K562 (cell line): ENCODE results near the gene CFAP20DC. TPM values are rescaled to one million over a fixed set of nuclear protein-coding genes. Genes with fewer than 3 reads are reported as not detected.
A peak's percentile ranks its signal among the peaks of the same experiment; 100 is the strongest.

ENCODE experiments used
- ATAC-seq: fragments of 200-7000 bp; cut with Tn5 transposase; 3 replicates; pipeline ENCODE4 v1.9.1; 2020; ENCODE audit warnings: moderate library complexity
- BruUV-seq: library from RNA; stranded (reverse); fragments of 400-500 nt; replicated peaks from 2 replicates; lab custom pipeline; 2021; lab: Mats Ljungman, UMichigan
- CTCF ChIA-PET: fragments of 300-600 bp; formaldehyde crosslinking; extraction: SDS; loops from one replicate; lab custom pipeline; 2021; ENCODE audit warnings: low intra/inter-chr PET ratio; lab: Yijun Ruan, JAX
- POLR2A ChIA-PET: fragments of 300-600, 350-650 bp; sonication (Branson Sonifier 250); formaldehyde crosslinking; extraction: SDS; loops from one replicate; lab custom pipeline; 2021; ENCODE audit warnings: antibody characterized with exemption, inconsistent platforms; lab: Yijun Ruan, JAX
- DNase-seq, 4 experiments: peaks; one replicate each; pipeline versions ENCODE4 v3.0.0 to v3.0.0-alpha.2; 2011 to 2018; ENCODE audit warnings: low spot score in 3 of 4, mixed read lengths in 3 of 4; ENCODE audit errors: extremely low read depth in 1 of 4
- FAIRE-seq: peaks from 2 replicates; lab custom pipeline; 2011; peaks lifted over from hg19 to GRCh38; lab: Jason Lieb, UNC
- H2AFZ ChIP-seq: 2 replicates; pipeline ENCODE4 v1.6.0; 2011; ENCODE audit warnings: low read depth, low read length, control low read depth, inconsistent platforms
- H3K27ac ChIP-seq: fragments of 200-600 bp; 3 replicates; pipeline ENCODE4 v1.8.0; 2011; ENCODE audit warnings: low read depth, mild to moderate bottlenecking, control low read depth, inconsistent platforms, low read length, moderate library complexity, mixed read lengths; ENCODE audit errors: extremely low read depth
- H3K27me3 ChIP-seq, 2 experiments: fragments of 300-600 bp in 1 of 2; 2 replicates in 1 of 2; 3 replicates in 1 of 2; pipeline versions ENCODE4 v1.6.0 to v1.8.0; 2011; ENCODE audit warnings: inconsistent platforms in 2 of 2, low read length in 2 of 2, mild to moderate bottlenecking in 1 of 2, mixed read lengths in 1 of 2, moderate library complexity in 1 of 2; ENCODE audit not compliant: control insufficient read depth in 2 of 2, insufficient read depth in 2 of 2
- H3K36me3 ChIP-seq: fragments of 300-600 bp; 3 replicates; pipeline ENCODE4 v1.8.0; 2011; ENCODE audit warnings: mild to moderate bottlenecking, low read length, inconsistent platforms; ENCODE audit not compliant: control insufficient read depth, insufficient read depth
- H3K4me1 ChIP-seq, 2 experiments: fragments of 200-600 bp in 1 of 2; replicated peaks in 1 of 2; 2 replicates in 1 of 2; 3 replicates in 1 of 2; pipeline versions ENCODE4 v1.5.1 to v1.8.0; 2011; ENCODE audit warnings: inconsistent platforms in 2 of 2, low read length in 2 of 2, mild to moderate bottlenecking in 1 of 2, mixed read lengths in 1 of 2, moderate library complexity in 1 of 2; ENCODE audit not compliant: control insufficient read depth in 2 of 2, insufficient read depth in 2 of 2
- H3K4me2 ChIP-seq: 2 replicates; pipeline ENCODE4 v1.6.1; 2011; ENCODE audit warnings: low read length, control low read depth, inconsistent platforms, mixed read lengths; ENCODE audit not compliant: insufficient read depth
- H3K4me3 ChIP-seq: fragments of 200-600 bp; sonication (generic), shearing (Covaris generic); 2 replicates; pipeline ENCODE4 v1.5.1; 2016; ENCODE audit warnings: control low read depth, inconsistent platforms
- H3K79me2 ChIP-seq: fragments of 200-600 bp; 3 replicates; pipeline ENCODE4 v1.8.0; 2011; ENCODE audit warnings: low read length, inconsistent platforms; ENCODE audit not compliant: control insufficient read depth, insufficient read depth
- H3K9ac ChIP-seq, 2 experiments: 2 replicates each; pipeline versions ENCODE4 v1.6.0 to v1.6.1; 2011; ENCODE audit warnings: low read depth in 2 of 2, low read length in 2 of 2, control low read depth in 1 of 2, inconsistent platforms in 1 of 2, mild to moderate bottlenecking in 1 of 2, mixed read lengths in 1 of 2; ENCODE audit not compliant: insufficient read depth in 1 of 2
- H3K9me1 ChIP-seq: one replicate; pipeline ENCODE4 v1.6.0; 2011; ENCODE audit warnings: inconsistent platforms, mild to moderate bottlenecking, low read length, moderate library complexity; ENCODE audit not compliant: control insufficient read depth, insufficient read depth
- H3K9me3 ChIP-seq: replicated peaks from 2 replicates; pipeline ENCODE4 v1.5.1; 2011; ENCODE audit warnings: low read depth, low read length, inconsistent platforms; ENCODE audit not compliant: control insufficient read depth, insufficient read depth
- H4K20me1 ChIP-seq: replicated peaks from 2 replicates; pipeline ENCODE4 v1.6.1; 2011; ENCODE audit warnings: low read length, inconsistent platforms, mixed read lengths; ENCODE audit not compliant: control insufficient read depth, insufficient read depth
- CBX5 ChIP-seq: IDR thresholded peaks from 2 replicates; pipeline ENCODE4 v1.6.1; 2014; ENCODE audit warnings: low read depth, borderline replicate concordance
- FOXJ3 ChIP-seq: sonication (generic); formaldehyde crosslinking; IDR thresholded peaks from 2 replicates; pipeline ENCODE4 v1.4.0; 2020; ENCODE audit warnings: mild to moderate bottlenecking, missing genetic modification reagents
- PPARD ChIP-seq: fragments of 250-450 bp; sonication (Bioruptor Pico); IDR thresholded peaks from 2 replicates; pipeline ENCODE4 v1.8.0; 2022; ENCODE audit warnings: inconsistent platforms, mild to moderate bottlenecking, moderate library complexity
- SIX5 ChIP-seq, 2 experiments: IDR thresholded peaks; 2 replicates each; pipeline ENCODE4 v1.6.1; 2011; ENCODE audit warnings: low read length in 2 of 2, borderline replicate concordance in 1 of 2, low read depth in 1 of 2, mild to moderate bottlenecking in 1 of 2, moderate library complexity in 1 of 2; ENCODE audit not compliant: insufficient read depth in 1 of 2
- TARDBP ChIP-seq: fragments of 450-650 bp; IDR thresholded peaks from 2 replicates; pipeline ENCODE4 v1.6.1; 2016
- TCF3 ChIP-seq: sonication (generic); formaldehyde crosslinking; IDR thresholded peaks from 2 replicates; pipeline ENCODE4 v1.4.0; 2020; ENCODE audit warnings: mild to moderate bottlenecking, missing genetic modification reagents
- TEAD2 ChIP-seq: fragments of 450-650 bp; IDR thresholded peaks from 2 replicates; pipeline ENCODE4 v1.6.1; 2016; ENCODE audit warnings: missing genetic modification characterization, control low read depth, missing compliant biosample characterization
- ZNF780A ChIP-seq: fragments of 250-450 bp; sonication (Bioruptor Pico); IDR thresholded peaks from 2 replicates; pipeline ENCODE4 v1.5.0; 2021; ENCODE audit warnings: mild to moderate bottlenecking
- WGBS: fragments of 100-300 bp; shearing (Covaris generic); methylation state at CpG from one replicate; pipeline ENCODE4 v1.1.6; 2016; ENCODE audit warnings: low coverage, mixed read lengths; ENCODE audit not compliant: insufficient coverage; ENCODE audit errors: missing lambda C conversion rate; 5-methylcytosine and 5-hydroxymethylcytosine counted together
- in situ Hi-C: fragments of 300-500 bp; cut with MboI; formaldehyde crosslinking; loops from 4 replicates; pipeline ENCODE4 v1.15.0; 2018; ENCODE audit warnings: inconsistent platforms, mixed read lengths
- intact Hi-C: fragments of 100-400 bp; cut with micrococcal nuclease; formaldehyde crosslinking; loops from 2 replicates; pipeline ENCODE4 v1.14.2; 2022
- polyA plus RNA-seq, 8 experiments: library from polyadenylated mRNA; depleted of rRNA in 4 of 8; stranded (reverse) in 5 of 8; unstranded in 3 of 8; fragments of >200 nt; fragmentation: Nextera tagmentation in 2 of 8; fragmentation: Illumina TruSeq in 1 of 8; extraction: Ambion mirVana in 2 of 8; extraction: Trizol in 1 of 8; gene quantifications; 2 replicates each; pipeline versions ENCODE4 v1.2.1 to v1.2.3, GENCODE V29; 2011 to 2014; ENCODE audit warnings: inconsistent platforms in 1 of 8, missing spikeins in 1 of 8
- total RNA-seq, 7 experiments: library from RNA; depleted of rRNA in 6 of 7; stranded (reverse); fragments of >200 nt in 6 of 7; fragmentation: Illumina TruSeq in 2 of 7; extraction: Trizol in 2 of 7; gene quantifications; 2 replicates each; pipeline versions ENCODE4 v1.2.1 to v1.2.3, GENCODE V29; 2011 to 2021; ENCODE audit warnings: low replicate concordance in 1 of 7
- TF ChIP-seq, protein P1 (sequence below): fragments of 250-450 bp; sonication (Bioruptor Pico); IDR thresholded peaks from 2 replicates; pipeline ENCODE4 v1.9.0; 2021; ENCODE audit warnings: mild to moderate bottlenecking
- TF ChIP-seq, protein P2 (sequence below), 2 experiments: IDR thresholded peaks in 1 of 2; conservative IDR thresholded peaks in 1 of 2; 2 replicates each; pipeline ENCODE4 v1.6.1; 2016; ENCODE audit warnings: low read depth in 2 of 2, mild to moderate bottlenecking in 1 of 2, missing compliant biosample characterization in 1 of 2, missing genetic modification characterization in 1 of 2, moderate library complexity in 1 of 2

The CFAP20DC gene
- total and polyA plus RNA-seq, 9 of the 15 experiments (the other 6 are each of a cell fraction or from before 2014, with no cell fraction given): 1.6 to 5.9 (median 4.6) TPM

DNA sequence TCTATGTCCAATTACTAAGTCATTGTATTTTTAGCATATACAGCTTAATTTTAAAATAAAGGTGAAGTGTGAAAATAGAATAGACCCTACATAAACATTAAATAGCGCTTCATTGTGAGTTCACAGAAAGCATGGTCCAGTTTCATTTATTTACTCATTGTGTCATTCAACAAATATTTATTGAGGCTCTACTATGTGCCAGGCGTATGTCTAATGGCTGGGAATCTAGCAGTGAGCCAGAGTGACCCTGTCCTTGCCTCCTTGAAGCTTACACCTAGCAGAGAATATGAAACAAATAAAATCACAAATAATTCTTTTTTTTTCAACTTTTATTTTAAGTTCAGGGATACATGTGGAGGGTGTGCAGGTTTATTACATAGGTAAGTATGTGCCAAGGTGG lies 161.7 kb downstream of the CFAP20DC start:
- CTCF ChIA-PET: no interaction called here
- Histone ChIP-seq H3K27ac (no peak overlapping the region), H3K9me1 (no peaks in the 10 kb centered on the region), H3K79me2 (no peaks in the 10 kb centered on the region), H3K27me3 (no peaks in the 10 kb centered on the region), H2AFZ (no peak overlapping the region), H3K36me3 (no peaks in the 10 kb centered on the region), H3K4me3 (no peak overlapping the region), H3K9ac (no peak overlapping the region), H3K4me2 (no peak overlapping the region), H3K4me1 (no peaks in the 10 kb centered on the region), H3K9me3 (no peaks in the 10 kb centered on the region), H4K20me1 (no peaks in the 10 kb centered on the region)
- POLR2A ChIA-PET: interaction anchor here (1.1 kb wide), 1 partner anchor 11 kb away, joined by 5 read pairs; no protein-coding TSS in a partner anchor
- in situ Hi-C loops (no loop called here), intact Hi-C loops (no loop called here)
- WGBS: 14% methylated on average over 2 of the region's 2 CpGs
- TF ChIP-seq TARDBP (no peak), ZNF780A (CRISPR knock-in tag) (no peak)
- TF ChIP-seq, protein P1, sequence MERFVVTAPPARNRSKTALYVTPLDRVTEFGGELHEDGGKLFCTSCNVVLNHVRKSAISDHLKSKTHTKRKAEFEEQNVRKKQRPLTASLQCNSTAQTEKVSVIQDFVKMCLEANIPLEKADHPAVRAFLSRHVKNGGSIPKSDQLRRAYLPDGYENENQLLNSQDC (CRISPR knock-in tag): no peak
- no peak for DNase-seq
- no TSS peak for BruUV-seq
- no peak for FAIRE-seq
- ATAC-seq: no peak

- Histone ChIP-seq H3K9me1 (no peaks in the 10 kb centered on the region), H3K4me1 (no peaks in the 10 kb centered on the region), H2AFZ (0 out of 2 replicates have a peak overlapping the region, but pooled peaks have one; percentile 32), H3K36me3 (no peaks in the 10 kb centered on the region), H3K79me2 (no peaks in the 10 kb centered on the region), H3K27ac (no peak overlapping the region), H3K9me3 (no peaks in the 10 kb centered on the region), H3K27me3 (no peaks in the 10 kb centered on the region), H3K4me2 (no peak overlapping the region), H3K9ac (no peak overlapping the region), H4K20me1 (no peaks in the 10 kb centered on the region), H3K4me3 (no peak overlapping the region)
- POLR2A ChIA-PET: no interaction called here
- no peak for FAIRE-seq
- intact Hi-C loops: no loop called here
- in situ Hi-C loops: no loop called here
- CTCF ChIA-PET: no interaction called here
- no peak for ATAC-seq
- no TSS peak for BruUV-seq
- peak in 1 of 4 experiments; percentile 3 for DNase-seq
- WGBS: 8% methylated on average over 5 of the region's 5 CpGs
- TF ChIP-seq TARDBP: no peak
- no peak for TF ChIP-seq CBX5
- no peak for TF ChIP-seq TEAD2 (tag)
- TF ChIP-seq TCF3: peak; percentile 55
- TF ChIP-seq, protein P2, sequence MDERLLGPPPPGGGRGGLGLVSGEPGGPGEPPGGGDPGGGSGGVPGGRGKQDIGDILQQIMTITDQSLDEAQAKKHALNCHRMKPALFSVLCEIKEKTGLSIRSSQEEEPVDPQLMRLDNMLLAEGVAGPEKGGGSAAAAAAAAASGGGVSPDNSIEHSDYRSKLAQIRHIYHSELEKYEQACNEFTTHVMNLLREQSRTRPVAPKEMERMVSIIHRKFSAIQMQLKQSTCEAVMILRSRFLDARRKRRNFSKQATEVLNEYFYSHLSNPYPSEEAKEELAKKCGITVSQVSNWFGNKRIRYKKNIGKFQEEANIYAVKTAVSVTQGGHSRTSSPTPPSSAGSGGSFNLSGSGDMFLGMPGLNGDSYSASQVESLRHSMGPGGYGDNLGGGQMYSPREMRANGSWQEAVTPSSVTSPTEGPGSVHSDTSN (CRISPR knock-in tag; IDR thresholded peaks at IDR 0.05; ENCODE audit: low read depth): no peak
- TF ChIP-seq, protein P2 (tag; conservative IDR thresholded peaks at IDR 0.05; ENCODE audit: low read depth): peak; percentile 38; the same call in 1 of the 2 replicates
- no peak for TF ChIP-seq FOXJ3 (CRISPR knock-in tag)
- no peak for TF ChIP-seq PPARD (CRISPR knock-in tag)
- TF ChIP-seq SIX5 (IDR thresholded peaks at IDR 0.05; ENCODE audit: borderline replicate concordance in 1 of 2, insufficient read depth in 1 of 2, low read depth in 1 of 2, low read length in 2 of 2): no peak
These were observed 165.4 kb downstream of the CFAP20DC start for GRCh38 chr3:58884453-58884852.
